ENCODE data around the gene VSTM5.

DNA sequence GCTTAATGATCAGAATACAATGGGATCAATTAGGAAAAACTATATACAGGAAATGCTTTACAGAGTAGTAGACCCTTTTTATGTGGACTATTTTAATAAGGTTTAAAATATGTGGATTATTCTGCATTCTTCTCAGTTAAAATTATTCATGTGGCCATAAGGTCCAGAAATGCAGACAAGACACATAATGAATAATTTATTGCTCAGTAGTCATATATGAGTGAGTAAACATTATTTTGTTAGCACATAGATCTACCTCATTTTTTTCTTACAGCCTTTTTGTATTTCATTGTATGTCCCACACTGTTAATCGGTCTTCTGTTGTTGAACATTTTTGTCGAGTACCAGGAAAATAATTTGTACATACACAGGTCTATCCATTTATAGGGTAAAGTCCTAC, 45.5 kb downstream of the VSTM5 start:
- TF ChIP-seq, protein P1, sequence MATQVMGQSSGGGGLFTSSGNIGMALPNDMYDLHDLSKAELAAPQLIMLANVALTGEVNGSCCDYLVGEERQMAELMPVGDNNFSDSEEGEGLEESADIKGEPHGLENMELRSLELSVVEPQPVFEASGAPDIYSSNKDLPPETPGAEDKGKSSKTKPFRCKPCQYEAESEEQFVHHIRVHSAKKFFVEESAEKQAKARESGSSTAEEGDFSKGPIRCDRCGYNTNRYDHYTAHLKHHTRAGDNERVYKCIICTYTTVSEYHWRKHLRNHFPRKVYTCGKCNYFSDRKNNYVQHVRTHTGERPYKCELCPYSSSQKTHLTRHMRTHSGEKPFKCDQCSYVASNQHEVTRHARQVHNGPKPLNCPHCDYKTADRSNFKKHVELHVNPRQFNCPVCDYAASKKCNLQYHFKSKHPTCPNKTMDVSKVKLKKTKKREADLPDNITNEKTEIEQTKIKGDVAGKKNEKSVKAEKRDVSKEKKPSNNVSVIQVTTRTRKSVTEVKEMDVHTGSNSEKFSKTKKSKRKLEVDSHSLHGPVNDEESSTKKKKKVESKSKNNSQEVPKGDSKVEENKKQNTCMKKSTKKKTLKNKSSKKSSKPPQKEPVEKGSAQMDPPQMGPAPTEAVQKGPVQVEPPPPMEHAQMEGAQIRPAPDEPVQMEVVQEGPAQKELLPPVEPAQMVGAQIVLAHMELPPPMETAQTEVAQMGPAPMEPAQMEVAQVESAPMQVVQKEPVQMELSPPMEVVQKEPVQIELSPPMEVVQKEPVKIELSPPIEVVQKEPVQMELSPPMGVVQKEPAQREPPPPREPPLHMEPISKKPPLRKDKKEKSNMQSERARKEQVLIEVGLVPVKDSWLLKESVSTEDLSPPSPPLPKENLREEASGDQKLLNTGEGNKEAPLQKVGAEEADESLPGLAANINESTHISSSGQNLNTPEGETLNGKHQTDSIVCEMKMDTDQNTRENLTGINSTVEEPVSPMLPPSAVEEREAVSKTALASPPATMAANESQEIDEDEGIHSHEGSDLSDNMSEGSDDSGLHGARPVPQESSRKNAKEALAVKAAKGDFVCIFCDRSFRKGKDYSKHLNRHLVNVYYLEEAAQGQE (IDR thresholded peaks at IDR 0.05; ENCODE audit: insufficient replicate concordance, low read depth), result no peak
- TF ChIP-seq, protein P2, sequence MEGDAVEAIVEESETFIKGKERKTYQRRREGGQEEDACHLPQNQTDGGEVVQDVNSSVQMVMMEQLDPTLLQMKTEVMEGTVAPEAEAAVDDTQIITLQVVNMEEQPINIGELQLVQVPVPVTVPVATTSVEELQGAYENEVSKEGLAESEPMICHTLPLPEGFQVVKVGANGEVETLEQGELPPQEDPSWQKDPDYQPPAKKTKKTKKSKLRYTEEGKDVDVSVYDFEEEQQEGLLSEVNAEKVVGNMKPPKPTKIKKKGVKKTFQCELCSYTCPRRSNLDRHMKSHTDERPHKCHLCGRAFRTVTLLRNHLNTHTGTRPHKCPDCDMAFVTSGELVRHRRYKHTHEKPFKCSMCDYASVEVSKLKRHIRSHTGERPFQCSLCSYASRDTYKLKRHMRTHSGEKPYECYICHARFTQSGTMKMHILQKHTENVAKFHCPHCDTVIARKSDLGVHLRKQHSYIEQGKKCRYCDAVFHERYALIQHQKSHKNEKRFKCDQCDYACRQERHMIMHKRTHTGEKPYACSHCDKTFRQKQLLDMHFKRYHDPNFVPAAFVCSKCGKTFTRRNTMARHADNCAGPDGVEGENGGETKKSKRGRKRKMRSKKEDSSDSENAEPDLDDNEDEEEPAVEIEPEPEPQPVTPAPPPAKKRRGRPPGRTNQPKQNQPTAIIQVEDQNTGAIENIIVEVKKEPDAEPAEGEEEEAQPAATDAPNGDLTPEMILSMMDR (IDR thresholded peaks at IDR 0.05; ENCODE audit: insufficient read depth, low read length), result no peak
- TF ChIP-seq POLR2AphosphoS5 (IDR thresholded peaks at IDR 0.05; ENCODE audit: low read depth), result no peak
- no peak for TF ChIP-seq SPI1 (IDR thresholded peaks at IDR 0.05; ENCODE audit: borderline replicate concordance, low read depth)

All from HL-60 (cell line).